ENCODE measurements around the gene CHIC2. TPM values are rescaled to one million over a fixed set of nuclear protein-coding genes. Genes with fewer than 3 reads are reported as not detected.

Gene CHIC2
- polyA plus RNA-seq, 1 donor (not counting 4 experiments of a cell fraction or from before 2014, with no cell fraction given) = 21.9 TPM

- Histone ChIP-seq H3K36me3 (ENCODE audit: control insufficient read depth in 2 of 2, extremely low read depth in 1 of 2, insufficient read depth in 2 of 2, low read length in 2 of 2) (peaks cover 2 to 3% of the 10 kb centered on the region in 2 experiments), H3K9ac (ENCODE audit: control insufficient read depth, extremely low read depth, insufficient read depth, low read length) (no peak overlapping the region), H3K9me3 (ENCODE audit: control insufficient read depth, low read depth, low read length) (no peaks in the 10 kb centered on the region), H3K27me3 (ENCODE audit: control insufficient read depth, extremely low read depth, insufficient read depth, low read length) (no peaks in the 10 kb centered on the region), H3K27ac (ENCODE audit: control insufficient read depth, insufficient read depth, low read length) (no peak overlapping the region), H3K4me1 (ENCODE audit: control insufficient read depth, extremely low read depth, insufficient read depth, low read length) (no peaks in the 10 kb centered on the region), H3K4me2 (ENCODE audit: control insufficient read depth, extremely low read depth, insufficient read depth, low read depth, low read length) (no peak overlapping the region), H3K79me2 (ENCODE audit: control insufficient read depth, insufficient read depth, low read length) (peaks cover 37% of the 10 kb centered on the region), H3K9me1 (ENCODE audit: control insufficient read depth, extremely low read depth, insufficient read depth, low read length) (no peaks in the 10 kb centered on the region), H4K20me1 (ENCODE audit: control insufficient read depth, extremely low read depth, insufficient read depth, low read length) (no peaks in the 10 kb centered on the region), H3K4me3 (ENCODE audit: control insufficient read depth in 2 of 3, extremely low read depth in 1 of 3, insufficient read depth in 2 of 3, low read depth in 1 of 3, low read length in 3 of 3) (no peak overlapping the region), H2AFZ (ENCODE audit: control insufficient read depth, low read length) (no peak overlapping the region)
- DNase-seq (ENCODE audit: low read depth, low spot score) (no peak), FAIRE-seq (no peak)
- no peak for TF ChIP-seq CTCF (optimal IDR thresholded peaks at IDR 0.05 in 1 of 3, IDR thresholded peaks at IDR 0.05 in 1 of 3, conservative IDR thresholded peaks at IDR 0.05 in 1 of 3; ENCODE audit: extremely low read depth in 1 of 3, insufficient read depth in 2 of 3, low read length in 3 of 3)
- TF ChIP-seq EZH2 (IDR thresholded peaks at IDR 0.05; ENCODE audit: low read length) = no peak
- dilution Hi-C loops (cut with MboI; ENCODE audit: extremely low pct_ligation_motif_present, low sequenced_read_pairs) = no loop called here
Measured at GRCh38 chr4:54041933-54042332, 22.5 kb downstream of the CHIC2 start.

- Histone ChIP-seq H3K9me1 (ENCODE audit: control insufficient read depth, extremely low read depth, insufficient read depth, low read length) (no peaks in the 10 kb centered on the region), H3K4me1 (ENCODE audit: control insufficient read depth, extremely low read depth, insufficient read depth, low read length) (no peaks in the 10 kb centered on the region), H3K9ac (ENCODE audit: control insufficient read depth, extremely low read depth, insufficient read depth, low read length) (no peak overlapping the region), H3K27me3 (ENCODE audit: control insufficient read depth, extremely low read depth, insufficient read depth, low read length) (no peaks in the 10 kb centered on the region), H3K27ac (ENCODE audit: control insufficient read depth, insufficient read depth, low read length) (no peak overlapping the region), H3K4me3 (ENCODE audit: control insufficient read depth in 2 of 3, extremely low read depth in 1 of 3, insufficient read depth in 2 of 3, low read depth in 1 of 3, low read length in 3 of 3) (no peak overlapping the region), H4K20me1 (ENCODE audit: control insufficient read depth, extremely low read depth, insufficient read depth, low read length) (no peaks in the 10 kb centered on the region), H3K4me2 (ENCODE audit: control insufficient read depth, extremely low read depth, insufficient read depth, low read depth, low read length) (no peak overlapping the region), H3K79me2 (ENCODE audit: control insufficient read depth, insufficient read depth, low read length) (peaks cover 37% of the 10 kb centered on the region), H3K36me3 (ENCODE audit: control insufficient read depth in 2 of 2, extremely low read depth in 1 of 2, insufficient read depth in 2 of 2, low read length in 2 of 2) (peaks cover 2 to 3% of the 10 kb centered on the region in 2 experiments), H3K9me3 (ENCODE audit: control insufficient read depth, low read depth, low read length) (no peaks in the 10 kb centered on the region), H2AFZ (ENCODE audit: control insufficient read depth, low read length) (no peak overlapping the region)
- no peak for DNase-seq (ENCODE audit: low read depth, low spot score)
- dilution Hi-C loops (cut with MboI; ENCODE audit: extremely low pct_ligation_motif_present, low sequenced_read_pairs) = no loop called here
- no peak for FAIRE-seq
- TF ChIP-seq EZH2 (IDR thresholded peaks at IDR 0.05; ENCODE audit: low read length) = no peak
- no peak for TF ChIP-seq CTCF (optimal IDR thresholded peaks at IDR 0.05 in 1 of 3, IDR thresholded peaks at IDR 0.05 in 1 of 3, conservative IDR thresholded peaks at IDR 0.05 in 1 of 3; ENCODE audit: extremely low read depth in 1 of 3, insufficient read depth in 2 of 3, low read length in 3 of 3)
Measured at GRCh38 chr4:54041100-54041499, 23.3 kb downstream of the CHIC2 start.
